GM19099 (cell line): ENCODE results near the gene SV2C.

Experiments
- POLR2A ChIP-seq: IDR thresholded peaks from 3 replicates; pipeline ENCODE4 v1.6.1; 2011; ENCODE audit warnings: low read depth; ENCODE audit not compliant: insufficient read length; ENCODE audit errors: extremely low read depth

The SV2C gene

GRCh38 chr5:76174101-76174500, 90.9 kb downstream of the SV2C start:
- TF ChIP-seq POLR2A = no peak

- no peak for TF ChIP-seq POLR2A
These were observed 92.0 kb downstream of the SV2C start for GRCh38 chr5:76175051-76175666.

- TF ChIP-seq POLR2A = no peak
These were observed 92.7 kb downstream of the SV2C start for GRCh38 chr5:76175821-76176403.

GRCh38 chr5:76177978-76178377, 94.8 kb downstream of the SV2C start:
- no peak for TF ChIP-seq POLR2A

- TF ChIP-seq POLR2A = no peak
These were observed 95.7 kb downstream of the SV2C start for GRCh38 chr5:76178913-76179312.

GRCh38 chr5:76180814-76181805, 97.9 kb downstream of the SV2C start:
- no peak for TF ChIP-seq POLR2A

GRCh38 chr5:76187386-76187785, 104.2 kb downstream of the SV2C start:
- TF ChIP-seq POLR2A = no peak

GRCh38 chr5:76190356-76190755, 107.2 kb downstream of the SV2C start:
- TF ChIP-seq POLR2A = no peak

GRCh38 chr5:76192837-76193236, 109.7 kb downstream of the SV2C start:
- TF ChIP-seq POLR2A = no peak

GRCh38 chr5:76193635-76194034, 110.5 kb downstream of the SV2C start:
- TF ChIP-seq POLR2A = no peak

GRCh38 chr5:76194340-76194739, 111.2 kb downstream of the SV2C start:
- no peak for TF ChIP-seq POLR2A

GRCh38 chr5:76196457-76196856, 113.3 kb downstream of the SV2C start:
- TF ChIP-seq POLR2A = no peak

- no peak for TF ChIP-seq POLR2A
These were observed 113.8 kb downstream of the SV2C start for GRCh38 chr5:76196886-76197489.

GRCh38 chr5:76197726-76198125, 114.5 kb downstream of the SV2C start:
- no peak for TF ChIP-seq POLR2A
